Pancreas (tissue), 10 donors: ENCODE data around the gene ALPL. TPM values are rescaled to one million over a fixed set of nuclear protein-coding genes. Genes with fewer than 3 reads are reported as not detected.

Experiments used
- ATAC-seq, 4 donors: fragments of 200-7000 bp; cut with Tn5 transposase; one replicate each; pipeline versions ENCODE4 v1.8.0 to v1.9.1; 2020; ENCODE audit warnings: mild to moderate bottlenecking in 4 of 4, moderate library complexity in 4 of 4
- DNase-seq, 6 donors: peaks; one replicate each; pipeline ENCODE4 v3.0.0-alpha.2; 2020
- FAIRE-seq: peaks from 2 replicates; lab custom pipeline; 2012; peaks lifted over from hg19 to GRCh38; lab: Jason Lieb, UNC
- H3K27ac ChIP-seq, 4 donors: fragments of 200-600 bp; sonication (generic); 1 replicate in 3 of 4; 2 replicates in 1 of 4; pipeline versions ENCODE4 v1.5.0 to v1.8.0; 2020
- H3K27me3 ChIP-seq, 4 donors: fragments of 200-600 bp; one replicate each; pipeline ENCODE4 v1.8.0; 2021
- H3K36me3 ChIP-seq, 3 donors: fragments of 200-600 bp; sonication (generic) in 1 of 3; one replicate each; pipeline versions ENCODE4 v1.5.0 to v1.8.0; 2020 to 2021
- H3K4me1 ChIP-seq, 3 donors: fragments of 200-600 bp; one replicate each; pipeline ENCODE4 v1.8.0; 2021
- H3K4me3 ChIP-seq, 4 donors: fragments of 200-600 bp; sonication (generic) in 2 of 4; one replicate each; pipeline versions ENCODE4 v1.5.0 to v1.8.0; 2020 to 2021
- H3K9me3 ChIP-seq, 4 donors: fragments of 200-600 bp; one replicate each; pipeline ENCODE4 v1.8.0; 2021
- CTCF ChIP-seq, 4 donors: fragments of 200-600 bp; sonication (generic) in 3 of 4; IDR thresholded peaks; one replicate each; pipeline versions ENCODE4 v1.5.0 to v1.8.0; 2021; ENCODE audit warnings: antibody characterized with exemption in 4 of 4
- WGBS, 2 donors: extraction: QIAGEN DNeasy Blood & Tissue Kit; methylation state at CpG; one replicate each; pipeline ENCODE4 v1.1.7; 2013; 5-methylcytosine and 5-hydroxymethylcytosine counted together
- intact Hi-C, 3 donors: fragments of 100-400 bp; cut with DNase I; formaldehyde crosslinking; loops; one replicate each; pipeline versions ENCODE4 v1.11.1 to v1.14.2; 2022
- polyA plus RNA-seq, 2 donors: library from polyadenylated mRNA; stranded (reverse); fragments of 200-250 nt; gene quantifications; one replicate each; pipeline ENCODE4 v1.2.3, GENCODE V29; 2013
- total RNA-seq, 6 donors: library from RNA; stranded (reverse); fragmentation: NEBNext Ultra II Directional in 4 of 6; extraction: Animal tissue kit (Norgen Biotek cat#: 25700) in 4 of 6; gene quantifications; one replicate each; pipeline versions ENCODE4 v1.2.1 to v1.2.4, GENCODE V29; 2021 to 2023
- donor health status: healthy with polysubstance abuse.
- donor health status: DM: no; HTN: no; CAD: no; lungs with moderate emphysema.
- donor health status: DM: no; HTN: no; CAD: no.
- donor health status: control.
- donor health status: control.
- donor health status: Bipolar disorder and iron deficiency.
- donor health status: DM: yes; HTN: yes; CAD: no.
- donor health status: DM: no; HTN: no; CAD: no.
- donor health status: DM: no; HTN: no; CAD: no.
- donor health status: DM: yes; HTN: yes; CAD: no.

ALPL gene
- total and polyA plus RNA-seq, 8 donors = 0.63 to 6.7 (median 3.0) TPM

- DNase-seq (no peak), FAIRE-seq (no peak), ATAC-seq (no peak)
- H3K4me1 ChIP-seq = no peaks in the 10 kb centered on the region
- H3K4me3 ChIP-seq = no peak overlapping the region
- no peak for TF ChIP-seq CTCF (IDR thresholded peaks at IDR 0.05)
- H3K9me3 ChIP-seq = no peaks in the 10 kb centered on the region
- no peaks in the 10 kb centered on the region for H3K27me3 ChIP-seq
- no peak overlapping the region for H3K27ac ChIP-seq
- H3K36me3 ChIP-seq = no peaks in the 10 kb centered on the region
- 84 to 97% methylated on average over 4 of the region's 4 CpGs for WGBS, 2 donors
- intact Hi-C loops = no loop called here
Measured at GRCh38 chr1:21544095-21544494, 34.9 kb downstream of the ALPL start.

GRCh38 chr1:21546122-21546825 lies 37.1 kb downstream of the ALPL start:
- 71 to 72% methylated on average over 11 of the region's 11 CpGs for WGBS, 2 donors
- ATAC-seq = no peak

GRCh38 chr1:21547876-21548275 lies 38.7 kb downstream of the ALPL start:
- Histone ChIP-seq H3K9me3 (no peaks in the 10 kb centered on the region), H3K4me1 (no peaks in the 10 kb centered on the region), H3K36me3 (no peaks in the 10 kb centered on the region), H3K4me3 (no peak overlapping the region), H3K27ac (no peak overlapping the region), H3K27me3 (no peaks in the 10 kb centered on the region)
- no peak for DNase-seq
- no peak for TF ChIP-seq CTCF (IDR thresholded peaks at IDR 0.05)
- intact Hi-C loops = no loop called here
- ATAC-seq = no peak
- WGBS, 2 donors = 85 to 90% methylated on average over 11 of the region's 11 CpGs
- FAIRE-seq = no peak

More at GRCh38 chr1:21546122-21546825, 37.1 kb downstream of the ALPL start:
- intact Hi-C loops = no loop called here
- Histone ChIP-seq H3K4me1 (no peaks in the 10 kb centered on the region), H3K27ac (no peak overlapping the region), H3K4me3 (no peak overlapping the region), H3K9me3 (no peaks in the 10 kb centered on the region), H3K27me3 (no peaks in the 10 kb centered on the region), H3K36me3 (no peaks in the 10 kb centered on the region)
- FAIRE-seq (no peak), DNase-seq (no peak)
- no peak for TF ChIP-seq CTCF (IDR thresholded peaks at IDR 0.05)

- TF ChIP-seq CTCF (IDR thresholded peaks at IDR 0.05) = no peak
- Histone ChIP-seq H3K9me3 (no peaks in the 10 kb centered on the region), H3K27me3 (no peaks in the 10 kb centered on the region), H3K4me3 (no peak overlapping the region), H3K36me3 (no peaks in the 10 kb centered on the region), H3K4me1 (no peaks in the 10 kb centered on the region), H3K27ac (no peak overlapping the region)
- FAIRE-seq (no peak), DNase-seq (no peak), ATAC-seq (no peak)
- intact Hi-C loops = no loop called here
- WGBS, 2 donors = 54 to 62% methylated on average over 5 of the region's 5 CpGs
Measured at GRCh38 chr1:21550097-21550496, 40.9 kb downstream of the ALPL start.

GRCh38 chr1:21550866-21551475 lies 41.7 kb downstream of the ALPL start:
- Histone ChIP-seq H3K27me3 (no peaks in the 10 kb centered on the region), H3K4me1 (no peaks in the 10 kb centered on the region), H3K36me3 (no peaks in the 10 kb centered on the region), H3K4me3 (no peak overlapping the region), H3K27ac (no peak overlapping the region), H3K9me3 (no peaks in the 10 kb centered on the region)
- FAIRE-seq (no peak), ATAC-seq (no peak), DNase-seq (no peak)
- intact Hi-C loops = no loop called here
- WGBS, 2 donors = 62 to 67% methylated on average over 12 of the region's 12 CpGs
- no peak for TF ChIP-seq CTCF (IDR thresholded peaks at IDR 0.05)
